RWPE1 (cell line): ENCODE measurements around the gene MBTPS1.

Experiments used
- CTCF ChIA-PET: fragments of 350-600 bp; sonication (Branson Sonifier 250); formaldehyde crosslinking; extraction: SDS; loops from one replicate; lab custom pipeline; 2021; lab: Yijun Ruan, JAX
- POLR2A ChIA-PET: fragments of 400-600 bp; formaldehyde crosslinking; extraction: SDS; loops from one replicate; lab custom pipeline; 2020; ENCODE audit warnings: antibody characterized with exemption; ENCODE audit not compliant: low non-redundant PET; lab: Yijun Ruan, JAX
- DNase-seq: peaks from one replicate; pipeline ENCODE4 v3.0.0; 2012; ENCODE audit warnings: low spot score
- H3K27ac ChIP-seq: fragments of 450-650 bp; 2 replicates; pipeline ENCODE4 v1.5.1; 2017
- CTCF ChIP-seq: fragments of 450-650 bp; conservative IDR thresholded peaks from 2 replicates; pipeline ENCODE4 v1.5.1; 2017; ENCODE audit warnings: low read depth, mild to moderate bottlenecking

The MBTPS1 gene

DNA sequence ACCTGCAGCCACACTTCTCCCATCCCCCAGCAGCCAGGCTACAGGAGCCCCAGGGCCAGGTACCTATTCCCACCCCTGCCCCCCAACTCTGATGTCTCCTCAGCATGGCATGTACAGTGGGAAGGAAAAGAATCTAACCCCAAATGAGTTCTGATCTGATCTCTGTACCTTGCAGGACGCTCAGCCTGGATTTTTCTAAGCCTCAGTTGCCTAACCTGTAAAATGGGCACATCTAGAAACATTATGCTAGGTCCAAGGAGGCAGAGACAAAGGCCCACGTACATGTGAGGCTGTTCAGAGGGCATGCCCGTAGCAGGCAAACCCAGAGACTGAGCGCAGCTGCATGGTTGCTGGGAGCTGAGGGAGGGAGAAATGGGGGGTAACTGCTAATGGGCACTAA is 109.2 kb downstream of the MBTPS1 start:
- CTCF ChIA-PET, result no interaction called here
- no peak for TF ChIP-seq CTCF
- H3K27ac ChIP-seq, result no peak overlapping the region
- POLR2A ChIA-PET, result no interaction called here
- DNase-seq, result no peak

DNA sequence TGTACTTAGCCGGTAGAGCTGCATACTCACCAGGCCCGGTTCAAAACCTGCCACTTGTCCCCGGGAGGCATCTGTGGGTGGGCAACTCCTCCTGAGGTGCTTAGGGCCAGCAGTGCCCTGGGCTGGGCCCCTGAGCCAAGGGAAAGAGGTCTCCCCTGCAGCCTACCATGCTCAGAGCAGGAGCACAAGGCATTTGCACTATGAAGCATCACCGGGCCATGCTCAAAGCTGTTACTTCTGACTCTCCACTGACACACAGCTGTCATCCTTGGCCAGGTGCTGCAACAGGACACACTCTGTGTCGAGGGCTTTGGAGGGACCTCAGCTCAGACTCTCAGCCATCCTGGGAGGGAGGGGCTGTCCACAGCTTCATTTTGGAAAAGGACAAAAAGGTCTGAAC is 111.4 kb downstream of the MBTPS1 start:
- POLR2A ChIA-PET, result no interaction called here
- CTCF ChIA-PET, result interaction anchor here (0.6 to 1.2 kb wide), 3 partner anchors 9 to 583 kb away, joined by 3 to 5 read pairs (median 3); no protein-coding TSS in a partner anchor

GRCh38 chr16:84004442-84004841 is 112.3 kb downstream of the MBTPS1 start:
- ChIA-PET POLR2A (no interaction called here), CTCF (interaction anchor here (0.5 to 1.2 kb wide), 2 partner anchors 48 to 111 kb away, joined by 5 to 6 read pairs; no protein-coding TSS in a partner anchor)
- DNase-seq, result no peak
- no peak overlapping the region for H3K27ac ChIP-seq
- no peak for TF ChIP-seq CTCF

More for the DNA sequence above, 111.4 kb downstream of the MBTPS1 start:
- no peak for TF ChIP-seq CTCF
- H3K27ac ChIP-seq, result no peak overlapping the region
- DNase-seq, result no peak
